Stimulated activated CD4-positive, alpha-beta T cell treated with anti-CD3 and anti-CD28 coated beads, TNF-alpha, amount 100 ng/mL, for 4 hours (primary cell): Measurements from ENCODE around the gene MARCHF10.

Experiments
- DNase-seq, 3 experiments: peaks; one replicate each; pipeline ENCODE4 v3.0.0-alpha.2; 2020; ENCODE audit warnings: low read depth in 3 of 3

Gene MARCHF10

DNA sequence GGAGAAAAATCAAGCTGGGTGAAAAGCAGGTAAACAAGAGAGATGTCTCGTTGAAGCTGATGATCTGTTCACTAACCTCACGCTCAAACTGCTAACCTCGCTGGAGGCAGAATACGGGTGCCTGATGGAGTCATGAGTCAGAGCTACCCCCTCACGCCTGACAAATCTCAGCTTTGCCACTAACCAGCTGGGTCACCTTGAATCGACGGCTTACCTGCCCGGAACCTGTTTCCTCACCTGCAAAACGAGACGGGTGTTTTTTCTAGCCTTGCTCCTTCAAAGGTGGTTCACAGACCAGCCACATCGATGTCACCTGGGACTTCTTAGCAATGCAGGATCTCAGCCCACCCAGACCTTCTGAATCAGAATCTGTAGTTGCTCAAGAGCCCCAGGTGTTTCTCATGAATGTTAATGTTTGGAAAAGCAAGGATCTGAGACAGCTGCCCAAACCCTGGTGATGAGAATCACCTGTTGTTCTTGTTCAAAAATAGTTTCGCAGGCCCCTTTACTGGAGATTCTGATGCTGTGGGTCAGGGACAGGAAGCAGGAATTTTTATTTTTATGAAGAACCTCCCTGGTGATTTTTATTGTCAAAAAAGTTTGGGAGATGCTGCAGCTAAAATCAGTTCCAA is 56.9 kb downstream of the MARCHF10 start:
- DNase-seq: no peak

DNA sequence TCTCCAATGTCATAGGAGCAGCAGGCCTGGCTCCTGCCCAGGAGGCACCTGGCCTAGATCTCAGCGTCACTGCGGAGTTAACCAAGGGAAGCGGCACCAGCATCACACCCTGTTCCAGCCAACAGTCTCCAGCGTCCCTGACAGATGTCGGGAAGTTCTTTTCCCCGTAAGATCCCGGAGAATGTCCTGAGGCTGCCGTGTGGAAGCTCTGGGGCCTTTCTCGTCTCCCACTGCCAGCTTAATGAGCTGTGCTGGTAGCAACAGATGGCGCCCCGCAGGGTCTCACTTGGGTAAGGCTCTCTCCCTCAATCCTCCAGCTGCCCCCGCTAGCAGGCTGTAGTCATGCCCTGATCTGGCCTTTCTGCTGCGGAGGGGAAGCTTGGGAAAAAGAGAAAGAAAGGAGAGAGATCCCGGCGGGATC is 57.5 kb downstream of the MARCHF10 start:
- DNase-seq: no peak

GRCh38 chr17:62749926-62750325 is 58.2 kb downstream of the MARCHF10 start:
- DNase-seq: no peak

DNA sequence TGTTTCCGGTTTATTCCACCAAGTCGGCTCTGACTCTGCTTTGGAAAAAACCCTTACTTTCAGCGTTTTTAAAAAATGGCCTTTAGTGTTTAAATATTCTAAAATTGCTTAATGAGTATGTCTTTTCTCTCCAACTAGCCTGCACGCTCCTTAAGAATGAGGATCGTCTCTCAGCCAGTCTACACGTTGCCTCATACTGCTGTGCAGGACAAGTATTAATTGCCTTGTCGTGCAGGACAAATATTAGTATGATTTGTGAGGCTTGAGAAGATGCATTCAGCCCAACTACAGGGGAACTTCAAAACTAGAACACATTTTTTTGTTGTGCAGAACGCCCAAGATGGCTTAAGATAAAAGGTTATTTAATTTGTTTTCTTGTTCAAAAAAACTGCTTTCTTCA is 61.2 kb downstream of the MARCHF10 start:
- DNase-seq: no peak

- DNase-seq: no peak
Observed at GRCh38 chr17:62745806-62746205, 62.3 kb downstream of the MARCHF10 start.

- no peak for DNase-seq
Observed at GRCh38 chr17:62744259-62744658, 63.9 kb downstream of the MARCHF10 start.

DNA sequence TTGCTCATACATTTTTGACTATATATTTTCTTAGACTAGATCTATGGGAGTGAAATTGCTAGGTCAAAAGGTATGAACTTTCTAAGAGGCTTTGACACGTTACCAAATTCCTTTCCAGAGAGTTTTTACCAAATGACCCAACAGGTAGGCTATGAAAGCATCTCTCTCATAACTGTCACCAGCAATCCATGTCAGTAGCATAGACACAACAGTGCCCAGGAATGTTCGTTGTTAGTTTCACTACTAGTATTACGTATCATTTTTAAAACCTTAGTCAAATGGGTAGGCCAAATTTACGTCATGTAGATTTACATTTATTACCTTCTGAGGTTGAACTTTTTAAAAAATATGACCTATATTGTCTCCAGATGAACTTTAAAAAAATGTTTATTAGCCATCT is 66.8 kb downstream of the MARCHF10 start:
- DNase-seq: no peak

DNA sequence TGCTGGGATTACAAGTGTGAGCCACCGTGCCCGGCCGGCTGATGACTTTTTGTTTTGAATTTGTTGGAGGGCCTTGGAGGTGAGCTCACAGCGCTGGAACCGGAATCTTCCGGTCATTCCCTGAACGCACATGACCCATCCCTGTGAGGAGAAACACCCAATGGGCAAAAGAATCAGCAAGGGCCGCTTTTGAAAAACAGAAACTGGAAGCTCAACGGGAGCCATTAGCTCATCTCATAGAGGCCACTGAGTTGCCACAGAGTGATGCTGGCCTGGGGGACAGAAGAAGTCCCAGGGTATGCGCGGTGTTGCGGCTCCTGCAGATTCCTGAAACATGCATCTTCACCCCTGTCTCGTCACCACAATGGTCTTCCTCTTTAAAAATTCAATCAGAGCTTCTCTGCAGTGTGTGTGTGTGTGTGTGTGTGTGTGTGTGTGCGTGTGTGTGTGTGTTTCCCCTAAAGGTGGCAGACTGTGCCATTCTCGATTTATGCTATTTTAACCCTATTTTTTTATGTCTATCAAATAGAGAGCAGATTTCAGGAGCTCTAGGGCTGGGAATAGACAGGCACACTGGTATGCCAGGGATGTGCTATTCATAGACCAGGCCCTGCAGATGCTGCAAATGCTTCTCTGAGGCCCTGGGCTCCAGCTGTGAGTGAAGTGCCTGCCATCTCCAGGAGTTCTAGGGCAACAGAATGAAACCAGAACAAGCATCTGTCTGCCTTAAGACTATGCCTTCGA is 68.3 kb downstream of the MARCHF10 start:
- DNase-seq: no peak

- no peak for DNase-seq
Observed at GRCh38 chr17:62738281-62738680, 69.8 kb downstream of the MARCHF10 start.

GRCh38 chr17:62737513-62737912 is 70.6 kb downstream of the MARCHF10 start:
- no peak for DNase-seq

GRCh38 chr17:62735044-62735651 is 73.0 kb downstream of the MARCHF10 start:
- no peak for DNase-seq

DNA sequence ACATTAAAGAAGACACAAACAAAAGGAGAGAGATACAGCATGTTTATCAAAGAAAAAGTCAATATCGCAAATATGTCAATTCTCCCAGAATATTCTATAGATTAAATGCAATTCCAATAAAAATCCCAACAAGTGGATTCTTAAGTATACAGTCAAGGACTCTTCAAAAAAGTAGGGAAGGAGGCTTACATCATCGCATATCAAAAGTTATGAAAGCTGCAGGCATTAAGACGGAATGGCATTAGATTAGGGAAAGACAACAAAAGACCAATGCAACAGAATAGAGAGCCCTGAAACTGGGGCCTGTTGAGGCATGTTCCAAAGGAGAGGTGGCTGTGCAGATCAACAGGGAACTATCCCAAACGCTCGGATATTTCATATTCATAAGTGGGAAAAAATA is 76.0 kb downstream of the MARCHF10 start:
- DNase-seq: no peak

- DNase-seq: no peak
Observed at GRCh38 chr17:62727916-62728672, 80.0 kb downstream of the MARCHF10 start.

GRCh38 chr17:62725791-62726249 is 82.3 kb downstream of the MARCHF10 start:
- no peak for DNase-seq

DNA sequence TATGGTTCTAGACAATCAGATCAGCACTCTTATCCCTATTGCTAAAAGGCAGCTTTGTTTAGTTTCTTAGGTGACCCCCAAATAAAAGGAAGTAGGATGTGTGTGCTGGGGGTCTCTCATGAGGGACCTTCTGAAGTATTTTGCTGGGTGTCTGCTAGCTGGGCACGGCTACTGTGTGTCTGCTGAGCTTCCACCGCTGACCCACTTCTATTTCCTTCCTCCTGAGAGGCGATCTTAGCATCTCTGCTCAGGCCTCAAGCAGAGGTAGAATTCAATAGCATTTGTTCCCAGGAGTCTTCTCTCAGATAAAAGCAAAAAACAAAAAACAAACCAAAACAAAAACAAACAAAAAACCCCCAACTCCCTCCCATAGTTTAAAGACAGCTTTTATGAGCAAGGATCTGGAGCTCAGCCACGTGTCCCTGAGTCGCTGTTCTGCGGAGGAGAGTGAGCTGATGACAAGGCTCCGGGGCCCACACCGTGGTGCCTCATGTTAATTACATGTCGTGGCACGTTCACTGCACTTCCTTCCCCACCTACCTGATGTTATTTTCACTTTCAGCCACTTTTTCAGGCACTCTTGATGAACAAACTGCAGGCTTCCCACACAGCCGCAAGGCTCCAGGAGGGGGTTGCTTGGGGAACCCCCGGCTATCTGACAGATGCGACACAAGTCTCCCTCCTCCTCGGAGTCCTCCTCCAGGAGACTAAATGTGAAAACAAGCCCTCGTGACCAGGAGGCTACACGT is 83.5 kb downstream of the MARCHF10 start:
- peak; percentile 51 to 69 (median 67) for DNase-seq

DNA sequence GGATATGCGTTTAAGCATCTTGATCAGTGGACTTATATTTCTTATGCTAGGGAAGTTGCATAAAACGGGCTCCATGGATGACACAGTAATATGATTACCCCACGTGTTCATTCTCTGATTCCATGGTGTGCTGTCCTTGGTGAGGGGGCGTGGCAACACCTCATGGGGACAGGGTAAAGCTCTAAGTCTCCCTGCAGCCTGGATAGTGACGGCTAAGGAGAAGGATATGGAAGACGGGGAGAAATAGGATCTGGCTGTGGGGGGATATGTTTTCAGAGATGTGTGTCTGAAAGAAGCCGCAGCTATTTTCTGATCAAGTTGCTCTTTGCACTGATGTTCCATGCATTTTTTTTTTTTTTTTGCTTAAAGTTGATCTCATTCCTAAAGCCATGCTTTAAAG is 84.3 kb downstream of the MARCHF10 start:
- DNase-seq: no peak

DNA sequence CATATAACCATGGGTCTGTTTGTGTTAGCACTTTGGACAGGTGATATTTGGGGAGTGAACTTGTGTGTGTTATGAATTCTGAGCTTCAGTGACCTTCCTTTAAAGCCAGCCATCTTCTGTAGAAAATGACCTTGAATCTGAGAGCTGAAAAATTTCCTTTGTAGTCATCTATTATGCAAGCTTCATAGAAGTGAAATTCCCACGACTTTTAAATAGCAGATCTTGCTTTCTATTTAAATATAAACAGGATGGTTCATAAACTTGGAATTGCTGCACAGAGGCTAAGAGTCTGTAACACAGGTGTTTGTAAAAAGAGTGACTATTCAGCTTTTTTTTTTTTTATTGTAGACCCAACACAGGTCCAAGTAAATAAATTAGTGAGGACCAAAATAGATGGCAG is 85.5 kb downstream of the MARCHF10 start:
- no peak for DNase-seq

GRCh38 chr17:62720126-62720850 is 87.8 kb downstream of the MARCHF10 start:
- DNase-seq: no peak

GRCh38 chr17:62719586-62719985 is 88.5 kb downstream of the MARCHF10 start:
- no peak for DNase-seq

DNA sequence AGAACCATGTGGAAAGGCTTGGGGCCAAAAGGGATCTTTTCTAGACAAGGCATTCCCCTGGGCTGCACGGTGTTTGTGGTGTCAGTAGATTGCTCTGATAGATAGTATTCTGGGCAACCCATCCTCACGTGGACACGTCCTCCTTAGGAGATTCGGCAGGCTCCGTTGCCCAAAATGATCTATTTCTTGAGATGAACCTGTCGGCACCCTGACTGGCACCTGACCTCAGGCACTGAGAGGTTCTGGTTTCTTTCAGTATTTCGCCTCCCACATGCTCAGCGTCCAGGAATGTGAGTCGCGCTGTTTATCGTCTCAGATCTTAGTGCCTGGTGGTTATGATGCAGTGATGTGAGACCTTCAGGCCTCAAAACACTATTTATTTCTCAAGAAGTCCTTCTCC is 89.7 kb downstream of the MARCHF10 start:
- no peak for DNase-seq

DNA sequence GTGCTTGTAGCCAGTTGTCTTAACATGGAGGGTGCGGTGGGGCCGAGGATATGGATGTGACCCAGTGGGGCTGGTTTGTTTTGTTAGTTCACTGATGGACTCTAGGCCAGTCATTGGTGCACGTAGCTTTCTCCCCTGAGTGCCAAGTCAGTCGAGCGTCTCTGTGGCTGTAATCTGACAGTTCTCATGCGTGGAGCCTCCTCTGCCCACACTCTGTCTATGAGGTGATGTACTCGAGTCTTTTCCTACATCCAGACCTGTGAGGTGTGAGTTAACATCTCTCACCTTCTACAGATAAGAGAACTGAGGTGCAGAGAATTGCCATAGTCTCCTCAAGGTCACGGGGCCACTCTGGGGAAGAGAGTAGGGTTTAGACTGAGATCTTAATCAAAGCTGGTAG is 90.2 kb downstream of the MARCHF10 start:
- no peak for DNase-seq
